Stimulated activated CD4-positive, alpha-beta T cell treated with anti-CD3 and anti-CD28 coated beads, Interleukin-15, amount 100 ng/mL, for 1 hour (primary cell): ENCODE measurements around the gene MRPL43.

Source experiments
- DNase-seq, 2 donors: peaks; one replicate each; pipeline ENCODE4 v3.0.0-alpha.2; 2020; ENCODE audit warnings: low read depth in 1 of 2, low spot score in 1 of 2

Gene MRPL43

DNA sequence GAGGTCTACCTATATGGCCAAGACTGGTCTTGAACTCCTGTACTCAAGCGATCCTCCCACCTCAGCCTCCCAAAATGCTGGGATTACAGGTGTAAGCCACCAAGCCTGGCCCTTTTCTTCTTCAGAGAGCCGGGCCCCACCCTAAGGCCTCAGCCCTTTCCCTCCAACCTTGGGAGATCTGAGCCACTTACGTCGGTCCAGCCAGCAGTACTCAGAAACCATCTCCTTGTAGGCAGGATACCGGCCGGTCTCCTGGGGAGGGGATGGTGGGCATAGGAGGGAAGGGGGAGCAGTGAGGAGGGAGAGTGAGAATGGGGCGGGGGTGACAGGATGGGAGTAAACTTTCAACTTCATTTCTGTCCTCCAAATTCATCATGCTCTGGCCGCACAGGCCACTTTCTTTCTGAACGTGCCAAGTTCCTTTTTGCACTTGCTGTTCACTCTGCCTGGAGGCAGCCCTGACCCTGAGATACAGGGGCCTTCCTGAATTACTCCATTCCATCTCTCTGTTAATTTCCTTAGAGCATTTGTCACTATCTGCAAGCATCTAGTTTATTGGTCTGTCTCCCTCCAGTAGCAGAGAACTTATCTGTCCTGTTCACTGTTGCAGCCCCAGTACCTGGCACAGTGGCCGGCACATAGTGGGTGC lies 33.3 kb upstream of the MRPL43 start:
- no peak for DNase-seq

DNA sequence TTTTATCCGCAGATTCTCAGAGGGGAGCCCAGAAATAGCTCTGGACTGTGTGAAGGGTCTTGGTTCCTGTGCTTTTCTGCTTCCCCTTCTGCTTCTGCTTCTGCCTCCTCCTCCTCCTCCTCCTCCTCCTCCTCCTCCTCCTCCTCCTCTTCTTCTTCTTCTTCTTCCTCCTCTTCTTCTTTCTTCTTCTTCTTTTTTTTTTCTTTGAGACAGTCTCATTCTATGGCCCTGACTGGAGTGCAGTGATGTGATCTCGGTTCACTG lies 32.1 kb upstream of the MRPL43 start:
- DNase-seq, result no peak

- DNase-seq, result peak; percentile 40 to 60
These were observed 31.5 kb upstream of the MRPL43 start for GRCh38 chr10:101018600-101019439.

GRCh38 chr10:101018118-101018599 lies 30.9 kb upstream of the MRPL43 start:
- DNase-seq, result no peak

DNA sequence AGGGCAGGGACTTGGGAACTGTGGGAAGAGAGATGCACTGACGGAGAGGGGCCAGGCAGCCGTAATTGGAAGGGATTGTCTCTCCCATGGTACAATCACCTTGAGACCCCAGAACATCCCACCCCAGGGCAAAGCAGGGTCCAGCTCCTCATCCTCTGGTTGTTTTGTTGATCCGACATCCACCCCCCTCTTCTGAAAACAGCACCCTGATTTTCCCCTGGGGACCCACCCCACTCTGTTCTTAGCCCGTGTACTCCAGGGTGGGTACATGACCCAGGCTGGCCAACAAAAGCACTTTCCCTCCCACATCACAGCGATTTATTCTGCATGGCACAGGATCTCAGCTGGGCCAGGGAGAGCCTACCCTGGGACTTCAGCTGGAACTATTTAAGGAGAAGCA lies 29.5 kb upstream of the MRPL43 start:
- DNase-seq, result no peak

GRCh38 chr10:101015582-101015973 lies 28.3 kb upstream of the MRPL43 start:
- no peak for DNase-seq

GRCh38 chr10:101014966-101015581 lies 27.8 kb upstream of the MRPL43 start:
- no peak for DNase-seq

DNA sequence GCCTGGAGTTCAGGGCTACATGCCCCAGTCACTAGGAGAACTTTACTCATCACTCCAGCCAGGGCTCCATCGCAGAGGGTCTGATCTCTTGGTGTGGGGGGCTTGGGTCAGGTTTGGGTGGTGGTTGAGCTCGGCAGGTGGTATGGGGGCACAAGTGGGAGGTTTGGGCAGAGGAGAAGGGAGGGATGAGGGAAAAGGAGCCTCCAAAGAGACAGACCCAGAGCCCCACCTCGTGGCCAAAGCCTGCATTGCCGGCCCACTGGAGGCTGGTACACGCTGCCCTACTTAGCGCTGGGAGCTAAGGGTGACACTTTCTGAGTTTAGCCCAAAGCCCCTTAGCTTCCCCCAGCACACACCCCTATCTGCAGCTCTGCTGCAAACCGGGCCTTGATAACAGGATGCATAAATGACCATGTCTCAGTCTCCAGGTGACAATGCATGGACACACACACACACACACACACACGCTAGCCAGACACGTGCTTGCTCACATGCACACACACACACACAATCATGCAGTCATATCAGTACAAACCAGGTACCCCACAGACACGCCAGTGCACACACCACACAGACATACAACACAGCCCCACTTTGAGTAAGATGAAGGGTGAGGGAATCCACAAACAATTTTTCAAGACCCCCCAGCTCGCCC lies 27.1 kb upstream of the MRPL43 start:
- DNase-seq, result peak; percentile 52 to 66

DNA sequence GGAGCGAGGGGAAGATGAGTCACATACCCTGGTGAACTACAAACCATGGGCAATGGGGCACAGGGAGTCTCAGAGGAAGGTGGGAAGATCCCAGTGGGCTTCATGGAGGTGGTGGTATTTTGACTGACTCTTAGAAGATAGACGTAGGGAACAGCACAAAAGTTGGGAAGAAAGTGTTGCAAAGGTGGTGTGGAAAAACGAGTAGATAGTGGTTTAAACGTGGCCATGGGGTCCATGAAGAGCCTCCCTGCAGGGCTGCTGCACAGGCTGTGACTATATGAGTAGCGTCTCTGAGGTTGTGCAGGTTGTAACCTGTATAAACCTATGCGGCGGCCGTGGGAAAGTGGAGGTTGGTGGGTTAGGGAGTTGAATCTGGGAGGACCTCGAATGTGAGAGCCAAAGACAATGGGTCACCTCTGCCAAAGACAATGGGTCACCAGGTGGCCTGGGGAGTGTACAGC lies 26.1 kb upstream of the MRPL43 start:
- no peak for DNase-seq

- peak; percentile 52 to 54 for DNase-seq
These were observed 25.4 kb upstream of the MRPL43 start for GRCh38 chr10:101012525-101013364.

GRCh38 chr10:101011517-101012423 lies 24.5 kb upstream of the MRPL43 start:
- no peak for DNase-seq

- DNase-seq, result no peak
These were observed 23.0 kb upstream of the MRPL43 start for GRCh38 chr10:101010329-101010728.

- no peak for DNase-seq
These were observed 21.6 kb upstream of the MRPL43 start for GRCh38 chr10:101008823-101009423.

GRCh38 chr10:101007915-101008822 lies 20.9 kb upstream of the MRPL43 start:
- DNase-seq, result no peak

GRCh38 chr10:101007099-101007711 lies 19.9 kb upstream of the MRPL43 start:
- no peak for DNase-seq

- DNase-seq, result no peak
These were observed 19.3 kb upstream of the MRPL43 start for GRCh38 chr10:101006593-101007098.

DNA sequence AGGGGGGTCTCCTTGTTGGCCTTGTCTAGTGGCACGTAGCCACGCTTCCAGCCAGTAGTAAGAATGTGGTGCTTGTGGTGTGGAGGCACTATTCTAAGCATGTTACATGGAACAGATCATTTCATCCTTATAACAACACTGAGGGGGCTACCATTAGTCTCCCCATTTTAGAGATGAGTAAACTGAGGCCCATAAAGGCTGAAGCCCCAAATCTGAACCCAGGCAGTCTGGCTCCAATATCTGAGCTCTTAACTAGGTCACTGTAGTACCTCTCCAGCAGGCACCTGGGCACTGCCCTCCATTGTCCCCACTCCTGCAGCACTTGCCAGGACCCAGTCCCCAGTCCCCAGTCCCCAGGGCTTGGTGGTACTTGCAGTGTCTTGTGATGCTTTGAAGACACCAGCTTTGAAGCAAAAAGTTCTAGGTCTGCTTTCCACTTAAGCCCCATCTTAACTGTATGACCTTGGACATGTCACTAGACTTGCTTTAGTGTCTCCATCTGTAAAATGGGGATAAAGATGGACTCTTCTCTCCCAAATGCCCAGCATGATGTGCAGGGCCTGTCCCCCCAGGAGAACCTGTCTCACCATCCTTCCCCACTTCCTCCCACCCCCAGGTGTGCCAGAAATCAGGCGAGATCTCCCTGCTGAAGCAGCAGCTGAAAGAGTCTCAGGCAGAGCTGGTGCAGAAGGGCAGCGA lies 18.7 kb upstream of the MRPL43 start:
- DNase-seq, result no peak
